ENCODE measurements around the gene CACNA1E.

DNA sequence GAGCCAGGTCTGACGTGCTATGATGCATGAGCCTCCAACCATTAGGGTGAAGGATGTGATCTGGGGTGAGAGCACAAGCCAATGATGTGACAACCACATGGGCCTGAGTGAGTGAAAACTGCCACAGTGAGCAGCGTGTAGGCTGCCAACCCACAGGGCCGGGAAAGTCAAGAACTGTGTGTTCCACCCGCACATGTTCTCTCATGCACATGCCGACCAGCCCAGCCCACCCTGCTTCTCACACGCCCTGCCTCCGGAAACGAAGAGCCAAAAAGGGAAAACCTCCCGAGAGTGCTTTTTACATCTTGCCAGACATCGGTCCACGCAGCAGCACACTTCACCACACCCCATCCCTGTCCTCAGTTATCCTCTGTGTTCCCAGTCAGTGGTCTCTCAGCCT, 197.0 kb downstream of the CACNA1E start:
- TF ChIP-seq, protein P1, sequence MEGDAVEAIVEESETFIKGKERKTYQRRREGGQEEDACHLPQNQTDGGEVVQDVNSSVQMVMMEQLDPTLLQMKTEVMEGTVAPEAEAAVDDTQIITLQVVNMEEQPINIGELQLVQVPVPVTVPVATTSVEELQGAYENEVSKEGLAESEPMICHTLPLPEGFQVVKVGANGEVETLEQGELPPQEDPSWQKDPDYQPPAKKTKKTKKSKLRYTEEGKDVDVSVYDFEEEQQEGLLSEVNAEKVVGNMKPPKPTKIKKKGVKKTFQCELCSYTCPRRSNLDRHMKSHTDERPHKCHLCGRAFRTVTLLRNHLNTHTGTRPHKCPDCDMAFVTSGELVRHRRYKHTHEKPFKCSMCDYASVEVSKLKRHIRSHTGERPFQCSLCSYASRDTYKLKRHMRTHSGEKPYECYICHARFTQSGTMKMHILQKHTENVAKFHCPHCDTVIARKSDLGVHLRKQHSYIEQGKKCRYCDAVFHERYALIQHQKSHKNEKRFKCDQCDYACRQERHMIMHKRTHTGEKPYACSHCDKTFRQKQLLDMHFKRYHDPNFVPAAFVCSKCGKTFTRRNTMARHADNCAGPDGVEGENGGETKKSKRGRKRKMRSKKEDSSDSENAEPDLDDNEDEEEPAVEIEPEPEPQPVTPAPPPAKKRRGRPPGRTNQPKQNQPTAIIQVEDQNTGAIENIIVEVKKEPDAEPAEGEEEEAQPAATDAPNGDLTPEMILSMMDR (IDR thresholded peaks at IDR 0.05) = no peak
- TF ChIP-seq POLR2A (IDR thresholded peaks at IDR 0.05) = no peak

Data from lower leg skin (tissue), 3 donors.